HEK293 (cell line): ENCODE results near the gene ABCG4.

Source experiments
- PBX3 ChIP-seq: sonication (generic); formaldehyde crosslinking; IDR thresholded peaks from 2 replicates; pipeline ENCODE4 v1.8.1; 2022; ENCODE audit warnings: mild to moderate bottlenecking, moderate library complexity, missing genetic modification reagents
- SP7 ChIP-seq: fragments of 450-650 bp; formaldehyde crosslinking; IDR thresholded peaks from 2 replicates; pipeline ENCODE4 v1.5.1; 2016; ENCODE audit warnings: missing biosample characterization, missing genetic modification characterization
- ZFP41 ChIP-seq: fragments of 450-650 bp; formaldehyde crosslinking; IDR thresholded peaks from 2 replicates; pipeline ENCODE4 v1.5.1; 2016; ENCODE audit warnings: missing biosample characterization, missing genetic modification characterization, borderline replicate concordance
- ZNF138 ChIP-seq: fragments of 450-650 bp; formaldehyde crosslinking; IDR thresholded peaks from 2 replicates; pipeline ENCODE4 v1.5.1; 2016; ENCODE audit warnings: missing biosample characterization, missing genetic modification characterization, borderline replicate concordance
- ZNF426 ChIP-seq: fragments of 450-650 bp; formaldehyde crosslinking; IDR thresholded peaks from 2 replicates; pipeline ENCODE4 v1.5.1; 2017; ENCODE audit warnings: missing biosample characterization, missing genetic modification characterization, mild to moderate bottlenecking, inconsistent platforms, moderate library complexity
- TF ChIP-seq, protein P1 (sequence below): fragments of 450-650 bp; formaldehyde crosslinking; IDR thresholded peaks from 2 replicates; pipeline ENCODE4 v1.5.1; 2016; ENCODE audit warnings: missing biosample characterization, missing genetic modification characterization, low read depth

GRCh38 chr11:119192111-119192510 is 43.3 kb downstream of the ABCG4 start:
- no peak for TF ChIP-seq ZNF138 (tag by site-specific recombination)
- no peak for TF ChIP-seq ZNF426
- no peak for TF ChIP-seq SP7 (tag by site-specific recombination)
- TF ChIP-seq, protein P1, sequence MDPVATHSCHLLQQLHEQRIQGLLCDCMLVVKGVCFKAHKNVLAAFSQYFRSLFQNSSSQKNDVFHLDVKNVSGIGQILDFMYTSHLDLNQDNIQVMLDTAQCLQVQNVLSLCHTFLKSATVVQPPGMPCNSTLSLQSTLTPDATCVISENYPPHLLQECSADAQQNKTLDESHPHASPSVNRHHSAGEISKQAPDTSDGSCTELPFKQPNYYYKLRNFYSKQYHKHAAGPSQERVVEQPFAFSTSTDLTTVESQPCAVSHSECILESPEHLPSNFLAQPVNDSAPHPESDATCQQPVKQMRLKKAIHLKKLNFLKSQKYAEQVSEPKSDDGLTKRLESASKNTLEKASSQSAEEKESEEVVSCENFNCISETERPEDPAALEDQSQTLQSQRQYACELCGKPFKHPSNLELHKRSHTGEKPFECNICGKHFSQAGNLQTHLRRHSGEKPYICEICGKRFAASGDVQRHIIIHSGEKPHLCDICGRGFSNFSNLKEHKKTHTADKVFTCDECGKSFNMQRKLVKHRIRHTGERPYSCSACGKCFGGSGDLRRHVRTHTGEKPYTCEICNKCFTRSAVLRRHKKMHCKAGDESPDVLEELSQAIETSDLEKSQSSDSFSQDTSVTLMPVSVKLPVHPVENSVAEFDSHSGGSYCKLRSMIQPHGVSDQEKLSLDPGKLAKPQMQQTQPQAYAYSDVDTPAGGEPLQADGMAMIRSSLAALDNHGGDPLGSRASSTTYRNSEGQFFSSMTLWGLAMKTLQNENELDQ (tag by site-specific recombination): no peak
- no peak for TF ChIP-seq PBX3 (CRISPR knock-in tag)
- no peak for TF ChIP-seq ZFP41
